SK-N-SH treated with all-trans-retinoic acid at 6 μM for 48 hours (cell line): ENCODE results near the gene STRA6.

Source experiments
- ATAC-seq: fragments of 200-7000 bp; cut with Tn5 transposase; 3 replicates; pipeline ENCODE4 v1.9.1; 2020; ENCODE audit warnings: mild to moderate bottlenecking, moderate library complexity
- ARNTL ChIP-seq: fragments of 450-650 bp; formaldehyde crosslinking; IDR thresholded peaks from 2 replicates; pipeline ENCODE4 v1.5.0; 2020; ENCODE audit warnings: low read depth, mild to moderate bottlenecking, moderate library complexity, borderline replicate concordance
- BACH2 ChIP-seq: fragments of 250-450 bp; sonication (Bioruptor Pico); IDR thresholded peaks from 2 replicates; pipeline ENCODE4 v1.9.0; 2021; ENCODE audit warnings: mild to moderate bottlenecking, borderline replicate concordance
- CREB5 ChIP-seq: fragments of 250-450 bp; sonication (Bioruptor Pico); IDR thresholded peaks from 2 replicates; pipeline ENCODE4 v1.5.1; 2020; ENCODE audit warnings: low read depth, mild to moderate bottlenecking, moderate library complexity
- CSDC2 ChIP-seq: fragments of 250-450 bp; sonication (Bioruptor Pico); IDR thresholded peaks from 2 replicates; pipeline ENCODE4 v1.5.0; 2020; ENCODE audit warnings: mild to moderate bottlenecking, moderate library complexity
- CSRNP3 ChIP-seq: fragments of 250-450 bp; sonication (Bioruptor Pico); IDR thresholded peaks from 2 replicates; pipeline ENCODE4 v1.5.1; 2021; ENCODE audit warnings: mild to moderate bottlenecking, moderate library complexity
- ESRRG ChIP-seq: fragments of 250-450 bp; sonication (Bioruptor Pico); IDR thresholded peaks from 2 replicates; pipeline ENCODE4 v1.6.1; 2021; ENCODE audit warnings: mild to moderate bottlenecking
- GLIS3 ChIP-seq: fragments of 250-450 bp; sonication (Bioruptor Pico); IDR thresholded peaks from 2 replicates; pipeline ENCODE4 v1.5.0; 2020; ENCODE audit warnings: mild to moderate bottlenecking, moderate library complexity
- ISL1 ChIP-seq: fragments of 250-450 bp; sonication (Bioruptor Pico); IDR thresholded peaks from 2 replicates; pipeline ENCODE4 v2.1.2; 2022; ENCODE audit warnings: mild to moderate bottlenecking, moderate library complexity
- OSR1 ChIP-seq: fragments of 250-450 bp; sonication (Bioruptor Pico); IDR thresholded peaks from 2 replicates; pipeline ENCODE4 v1.8.0; 2022; ENCODE audit warnings: moderate library complexity, mild to moderate bottlenecking, inconsistent platforms
- PATZ1 ChIP-seq: fragments of 250-450 bp; sonication (Bioruptor Pico); IDR thresholded peaks from 2 replicates; pipeline ENCODE4 v1.8.0; 2020; ENCODE audit warnings: mild to moderate bottlenecking, moderate library complexity, borderline replicate concordance
- POU6F1 ChIP-seq: fragments of 250-450 bp; sonication (Bioruptor Pico); IDR thresholded peaks from 2 replicates; pipeline ENCODE4 v1.8.0; 2021; ENCODE audit warnings: low read depth, mild to moderate bottlenecking, moderate library complexity, borderline replicate concordance
- PPARA ChIP-seq: fragments of 250-450 bp; sonication (Bioruptor Pico); IDR thresholded peaks from 2 replicates; pipeline ENCODE4 v1.5.0; 2020; ENCODE audit warnings: mild to moderate bottlenecking, borderline replicate concordance
- RARB ChIP-seq: fragments of 250-450 bp; sonication (Bioruptor Pico); IDR thresholded peaks from 2 replicates; pipeline ENCODE4 v1.8.0; 2021; ENCODE audit warnings: mild to moderate bottlenecking, moderate library complexity
- SNAI2 ChIP-seq: fragments of 250-450 bp; sonication (Bioruptor Pico); IDR thresholded peaks from 2 replicates; pipeline ENCODE4 v1.5.0; 2020; ENCODE audit warnings: mild to moderate bottlenecking, moderate library complexity
- TCF4 ChIP-seq: fragments of 250-450 bp; sonication (Bioruptor Pico); IDR thresholded peaks from 2 replicates; pipeline ENCODE4 v1.8.0; 2021; ENCODE audit warnings: mild to moderate bottlenecking, moderate library complexity, borderline replicate concordance
- TOX ChIP-seq: fragments of 250-450 bp; sonication (Bioruptor Pico); IDR thresholded peaks from 2 replicates; pipeline ENCODE4 v1.8.0; 2021; ENCODE audit warnings: mild to moderate bottlenecking, moderate library complexity, borderline replicate concordance
- TSHZ2 ChIP-seq: fragments of 250-450 bp; sonication (Bioruptor Pico); IDR thresholded peaks from 2 replicates; pipeline ENCODE4 v1.5.0; 2020; ENCODE audit warnings: mild to moderate bottlenecking, moderate library complexity
- ZFP3 ChIP-seq: fragments of 250-450 bp; sonication (Bioruptor Pico); IDR thresholded peaks from 2 replicates; pipeline ENCODE4 v1.5.0; 2020; ENCODE audit warnings: mild to moderate bottlenecking, moderate library complexity
- ZFP30 ChIP-seq: fragments of 450-650 bp; formaldehyde crosslinking; IDR thresholded peaks from 2 replicates; pipeline ENCODE4 v1.5.0; 2022; ENCODE audit warnings: mild to moderate bottlenecking, moderate library complexity
- ZNF565 ChIP-seq: fragments of 450-650 bp; formaldehyde crosslinking; conservative IDR thresholded peaks from 2 replicates; pipeline ENCODE4 v1.5.0; 2020; ENCODE audit warnings: low read depth, mild to moderate bottlenecking, moderate library complexity
- ZNF70 ChIP-seq: fragments of 450-650 bp; formaldehyde crosslinking; IDR thresholded peaks from 2 replicates; pipeline ENCODE4 v1.5.0; 2020; ENCODE audit warnings: mild to moderate bottlenecking, moderate library complexity
- ZNF8 ChIP-seq: fragments of 450-650 bp; formaldehyde crosslinking; IDR thresholded peaks from 2 replicates; pipeline ENCODE4 v1.5.0; 2020; ENCODE audit warnings: mild to moderate bottlenecking, moderate library complexity

Gene STRA6

GRCh38 chr15:74193299-74193718 is 9.3 kb downstream of the STRA6 start:
- ATAC-seq: peak; percentile 71
- TF ChIP-seq ZFP3 (0 out of 2 replicates have a peak, but pooled peaks have one; percentile 64), SNAI2 (CRISPR knock-in tag) (no peak)

GRCh38 chr15:74192751-74193150 is 9.8 kb downstream of the STRA6 start:
- no peak for ATAC-seq
- TF ChIP-seq ZNF565 (CRISPR knock-in tag): no peak
- no peak for TF ChIP-seq ZFP30
- TF ChIP-seq ZFP3: no peak
- TF ChIP-seq ESRRG (CRISPR knock-in tag): no peak
- TF ChIP-seq OSR1 (CRISPR knock-in tag): no peak
- no peak for TF ChIP-seq CSDC2
- no peak for TF ChIP-seq ARNTL
- TF ChIP-seq CREB5 (CRISPR knock-in tag): no peak
- no peak for TF ChIP-seq PATZ1 (CRISPR knock-in tag)
- no peak for TF ChIP-seq TSHZ2
- TF ChIP-seq ISL1 (CRISPR knock-in tag): no peak
- no peak for TF ChIP-seq ZNF8 (CRISPR knock-in tag)
- TF ChIP-seq TOX (CRISPR knock-in tag): no peak

GRCh38 chr15:74191798-74192197 is 10.8 kb downstream of the STRA6 start:
- no peak for TF ChIP-seq BACH2
- no peak for ATAC-seq

GRCh38 chr15:74188216-74188615 is 14.4 kb downstream of the STRA6 start:
- no peak for TF ChIP-seq PATZ1 (CRISPR knock-in tag)
- no peak for TF ChIP-seq PPARA (CRISPR knock-in tag)
- no peak for TF ChIP-seq ZFP30
- no peak for TF ChIP-seq CSDC2
- no peak for ATAC-seq

GRCh38 chr15:74185710-74186348 is 16.8 kb downstream of the STRA6 start:
- no peak for ATAC-seq
- TF ChIP-seq ESRRG (CRISPR knock-in tag): no peak
- TF ChIP-seq, all 23 proteins: peak for 0

GRCh38 chr15:74184582-74185091 is 17.9 kb downstream of the STRA6 start:
- ATAC-seq: no peak
- TF ChIP-seq POU6F1 (CRISPR knock-in tag): no peak
- no peak for TF ChIP-seq ISL1 (CRISPR knock-in tag)
- no peak for TF ChIP-seq ZNF565 (CRISPR knock-in tag)
- no peak for TF ChIP-seq ARNTL
- TF ChIP-seq OSR1 (CRISPR knock-in tag): no peak
- TF ChIP-seq ZNF8 (CRISPR knock-in tag): no peak
- no peak for TF ChIP-seq GLIS3 (CRISPR knock-in tag)
- no peak for TF ChIP-seq RARB (CRISPR knock-in tag)
- no peak for TF ChIP-seq TCF4 (CRISPR knock-in tag)
- TF ChIP-seq ZFP3: no peak
- no peak for TF ChIP-seq CSDC2
- TF ChIP-seq PPARA (CRISPR knock-in tag): no peak
- TF ChIP-seq SNAI2 (CRISPR knock-in tag): no peak
- TF ChIP-seq CSRNP3 (CRISPR knock-in tag): no peak
- no peak for TF ChIP-seq ZFP30
- no peak for TF ChIP-seq ZNF70 (CRISPR knock-in tag)
